ENCODE results near the gene CCM2L. TPM values are rescaled to one million over a fixed set of nuclear protein-coding genes. Genes with fewer than 3 reads are reported as not detected.
A peak's percentile ranks its signal among the peaks of the same experiment; 100 is the strongest.

CCM2L gene
- polyA plus RNA-seq, 3 donors from 2014 or later = not detected

- Mint-ChIP-seq H3K36me3 (no peaks in the 10 kb centered on the region), H3K27me3 (ENCODE audit: low read depth in 3 of 3) (peaks cover 1 to 9% (median 6%) of the 10 kb centered on the region in 3 donors), H3K4me1 (no peaks in the 10 kb centered on the region), H3K9me3 (peaks cover 0 to 3% (median 0%) of the 10 kb centered on the region in 6 donors), H3K27ac (no peak overlapping the region), H3K4me3 (no peak overlapping the region)
- DNase-seq = no peak
These were observed 30.4 kb upstream of the CCM2L start for GRCh38 chr20:31979713-31980426.

DNA sequence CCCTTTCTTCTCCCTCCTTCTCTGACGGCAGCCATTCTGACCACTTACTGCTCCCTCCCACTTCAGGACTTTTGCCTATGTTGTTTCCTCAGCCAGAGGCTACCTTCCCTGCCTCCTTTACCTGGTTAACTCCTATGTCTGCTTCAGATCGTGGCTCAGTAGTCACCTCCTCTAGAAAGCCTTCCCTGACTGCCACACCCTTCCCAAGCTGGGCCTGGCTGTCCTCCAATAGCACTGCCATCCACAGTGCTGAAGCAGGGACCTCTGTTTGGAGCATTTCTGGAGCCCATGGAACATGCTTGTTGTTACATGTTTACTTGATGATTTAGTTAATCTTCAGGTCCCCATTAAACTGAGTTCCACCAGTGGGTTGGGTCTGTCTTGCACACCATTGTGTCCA is 28.5 kb upstream of the CCM2L start:
- no peak overlapping the region for H3K4me3 Mint-ChIP-seq
- peak overlapping the region in 1 of 6 donors; percentile 51 for H3K27ac Mint-ChIP-seq
- DNase-seq = no peak
- no peaks in the 10 kb centered on the region for H3K36me3 Mint-ChIP-seq
- H3K9me3 Mint-ChIP-seq = peaks cover 0 to 3% (median 0%) of the 10 kb centered on the region in 6 donors
- H3K4me1 Mint-ChIP-seq = no peaks in the 10 kb centered on the region
- peaks cover 1 to 9% (median 6%) of the 10 kb centered on the region in 3 donors for H3K27me3 Mint-ChIP-seq (ENCODE audit: low read depth in 3 of 3)

DNA sequence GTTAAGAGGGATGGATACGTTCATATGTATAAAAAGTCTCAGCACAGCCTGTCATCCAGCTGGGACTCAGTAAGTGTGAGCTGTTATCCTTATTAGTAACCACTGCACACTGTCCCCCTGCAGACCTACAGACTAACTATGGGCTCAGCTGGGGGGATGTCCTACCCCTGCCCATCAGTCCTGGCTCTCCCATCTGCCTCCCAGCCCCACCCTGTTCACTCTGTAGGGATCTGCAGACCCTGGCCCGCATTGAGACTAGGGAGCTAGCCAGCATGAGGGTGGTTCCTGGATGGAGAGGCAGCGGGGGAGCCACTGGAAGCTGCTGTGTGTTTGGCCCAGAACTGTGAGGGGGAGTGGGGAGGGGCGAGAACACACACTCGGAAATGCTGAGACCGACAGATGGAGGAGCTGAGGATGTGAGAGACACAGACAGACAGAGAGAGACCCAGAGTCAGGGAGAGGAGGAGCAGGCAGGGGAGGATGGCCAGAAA is 25.2 kb upstream of the CCM2L start:
- Mint-ChIP-seq H3K27me3 (ENCODE audit: low read depth in 3 of 3) (peaks cover 1 to 5% (median 4%) of the 10 kb centered on the region in 3 donors), H3K27ac (no peak overlapping the region), H3K36me3 (no peaks in the 10 kb centered on the region), H3K4me1 (no peaks in the 10 kb centered on the region), H3K4me3 (no peak overlapping the region), H3K9me3 (no peaks in the 10 kb centered on the region)
- no peak for DNase-seq

GRCh38 chr20:31987744-31988143 is 22.5 kb upstream of the CCM2L start:
- Mint-ChIP-seq H3K27ac (no peak overlapping the region), H3K4me1 (no peaks in the 10 kb centered on the region), H3K36me3 (no peaks in the 10 kb centered on the region), H3K9me3 (no peaks in the 10 kb centered on the region), H3K4me3 (no peak overlapping the region), H3K27me3 (ENCODE audit: low read depth in 3 of 3) (peaks cover 0 to 4% (median 2%) of the 10 kb centered on the region in 3 donors)
- DNase-seq = no peak

DNA sequence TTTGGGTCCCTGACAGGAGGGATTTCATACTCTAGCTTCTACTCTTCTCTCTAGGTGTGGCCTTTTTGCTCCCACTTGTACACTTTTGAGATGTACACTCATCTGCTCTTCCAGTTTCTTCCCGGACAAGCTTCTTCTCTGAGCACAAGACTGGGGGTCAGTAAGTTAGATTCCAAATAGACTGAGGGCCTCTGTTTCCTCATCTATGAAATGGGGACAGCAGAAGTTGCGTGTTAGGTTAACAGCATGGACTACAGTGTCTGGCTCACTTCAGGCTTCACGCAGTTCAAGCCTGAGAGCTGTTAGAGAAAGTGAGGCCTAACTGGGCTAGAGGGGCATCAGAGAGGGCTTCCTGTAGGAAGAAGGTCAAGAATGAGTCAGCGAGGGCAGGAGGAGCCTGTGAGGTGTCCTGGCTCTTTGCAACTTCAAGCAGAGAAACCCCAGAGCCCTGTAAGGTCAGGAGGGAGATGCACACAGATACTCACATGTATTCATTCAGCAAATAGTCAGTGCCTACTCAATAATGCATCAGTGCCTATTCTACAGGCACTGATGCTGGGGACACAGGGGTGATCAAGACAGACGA is 21.7 kb upstream of the CCM2L start:
- Mint-ChIP-seq H3K27ac (no peak overlapping the region), H3K27me3 (ENCODE audit: low read depth in 3 of 3) (peaks cover 0 to 2% (median 2%) of the 10 kb centered on the region in 3 donors), H3K4me3 (no peak overlapping the region), H3K4me1 (no peaks in the 10 kb centered on the region), H3K36me3 (no peaks in the 10 kb centered on the region), H3K9me3 (no peaks in the 10 kb centered on the region)
- DNase-seq = no peak

- peaks cover 2 to 6% (median 2%) of the 10 kb centered on the region in 3 donors for H3K27me3 Mint-ChIP-seq (ENCODE audit: low read depth in 3 of 3)
- H3K27ac Mint-ChIP-seq = no peak overlapping the region
- H3K9me3 Mint-ChIP-seq = no peaks in the 10 kb centered on the region
- H3K4me1 Mint-ChIP-seq = no peaks in the 10 kb centered on the region
- no peak overlapping the region for H3K4me3 Mint-ChIP-seq
- H3K36me3 Mint-ChIP-seq = no peaks in the 10 kb centered on the region
- DNase-seq = no peak
These were observed 21.1 kb upstream of the CCM2L start for GRCh38 chr20:31989030-31989645.

GRCh38 chr20:31990641-31991338 is 19.4 kb upstream of the CCM2L start:
- no peak for DNase-seq
- Mint-ChIP-seq H3K36me3 (no peaks in the 10 kb centered on the region), H3K4me3 (no peak overlapping the region), H3K27ac (no peak overlapping the region), H3K4me1 (no peaks in the 10 kb centered on the region), H3K27me3 (ENCODE audit: low read depth in 3 of 3) (peaks cover 2 to 6% (median 2%) of the 10 kb centered on the region in 3 donors), H3K9me3 (no peaks in the 10 kb centered on the region)

GRCh38 chr20:31991339-31991705 is 18.9 kb upstream of the CCM2L start:
- Mint-ChIP-seq H3K27ac (no peak overlapping the region), H3K36me3 (no peaks in the 10 kb centered on the region), H3K4me3 (no peak overlapping the region), H3K9me3 (no peaks in the 10 kb centered on the region), H3K4me1 (no peaks in the 10 kb centered on the region), H3K27me3 (ENCODE audit: low read depth in 3 of 3) (peaks cover 2 to 8% (median 2%) of the 10 kb centered on the region in 3 donors)
- DNase-seq = no peak

- no peaks in the 10 kb centered on the region for H3K4me1 Mint-ChIP-seq
- H3K27ac Mint-ChIP-seq = no peak overlapping the region
- no peaks in the 10 kb centered on the region for H3K36me3 Mint-ChIP-seq
- no peaks in the 10 kb centered on the region for H3K9me3 Mint-ChIP-seq
- DNase-seq = no peak
- H3K4me3 Mint-ChIP-seq = no peak overlapping the region
- H3K27me3 Mint-ChIP-seq (ENCODE audit: low read depth in 3 of 3) = peaks cover 2 to 11% (median 4%) of the 10 kb centered on the region in 3 donors
These were observed 18.2 kb upstream of the CCM2L start for GRCh38 chr20:31992086-31992485.

GRCh38 chr20:31996996-31997395 is 13.2 kb upstream of the CCM2L start:
- Mint-ChIP-seq H3K27me3 (ENCODE audit: low read depth in 3 of 3) (peaks cover 2 to 10% (median 4%) of the 10 kb centered on the region in 3 donors), H3K4me3 (no peak overlapping the region), H3K36me3 (no peaks in the 10 kb centered on the region), H3K27ac (no peak overlapping the region), H3K9me3 (no peaks in the 10 kb centered on the region), H3K4me1 (no peaks in the 10 kb centered on the region)
- no peak for DNase-seq

DNA sequence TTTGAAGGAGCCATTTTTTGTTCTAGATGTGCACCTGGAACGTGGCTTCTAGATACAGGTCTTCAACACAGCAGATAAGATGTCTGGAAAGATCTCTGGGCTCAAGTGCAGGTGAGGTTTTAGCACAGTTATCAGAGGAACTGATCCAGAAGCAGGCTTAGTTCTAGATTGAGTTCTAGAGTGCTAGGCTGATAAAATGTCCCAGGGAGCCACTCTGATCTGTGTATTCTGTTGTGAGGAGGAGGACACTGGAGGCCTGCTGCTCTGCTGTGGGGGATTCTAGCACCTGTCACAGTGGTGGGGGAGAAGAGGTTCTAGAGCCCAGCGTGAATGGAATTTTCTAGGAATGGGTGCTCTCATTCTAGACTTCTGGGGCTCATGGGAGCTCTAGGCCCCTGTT is 12.0 kb upstream of the CCM2L start:
- no peak for DNase-seq
- Mint-ChIP-seq H3K4me3 (no peak overlapping the region), H3K27me3 (ENCODE audit: low read depth in 3 of 3) (peaks cover 1 to 10% (median 4%) of the 10 kb centered on the region in 3 donors), H3K9me3 (no peaks in the 10 kb centered on the region), H3K4me1 (no peaks in the 10 kb centered on the region), H3K27ac (no peak overlapping the region), H3K36me3 (no peaks in the 10 kb centered on the region)

DNA sequence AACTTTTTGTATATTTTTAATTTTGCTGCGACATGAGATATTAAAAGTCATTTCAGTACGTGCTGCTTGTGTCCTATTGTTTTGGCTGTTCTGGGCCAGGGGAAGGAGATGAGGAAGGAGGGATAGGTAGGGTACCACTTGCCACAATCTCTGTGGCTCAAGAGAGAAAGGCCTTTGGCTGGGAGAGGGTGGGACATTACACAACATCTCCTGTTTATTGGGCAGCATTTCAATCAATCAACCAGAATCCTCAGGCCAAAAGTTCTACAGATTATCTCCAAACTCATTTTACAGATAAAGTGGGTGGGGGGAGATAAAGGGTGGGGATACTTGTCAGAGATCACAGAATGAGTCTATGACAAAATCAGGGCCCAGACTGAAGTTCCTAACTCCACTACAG is 6.9 kb upstream of the CCM2L start:
- Mint-ChIP-seq H3K27ac (no peak overlapping the region), H3K27me3 (ENCODE audit: low read depth in 3 of 3) (peaks cover 2 to 7% (median 5%) of the 10 kb centered on the region in 3 donors), H3K9me3 (no peaks in the 10 kb centered on the region), H3K36me3 (no peaks in the 10 kb centered on the region), H3K4me3 (no peak overlapping the region), H3K4me1 (no peaks in the 10 kb centered on the region)
- no peak for DNase-seq

- Mint-ChIP-seq H3K27ac (no peak overlapping the region), H3K4me1 (no peaks in the 10 kb centered on the region), H3K9me3 (no peaks in the 10 kb centered on the region), H3K36me3 (no peaks in the 10 kb centered on the region), H3K4me3 (no peak overlapping the region), H3K27me3 (ENCODE audit: low read depth in 3 of 3) (peaks cover 5 to 8% (median 7%) of the 10 kb centered on the region in 3 donors)
- DNase-seq = no peak
These were observed 5.3 kb upstream of the CCM2L start for GRCh38 chr20:32004963-32005362.

GRCh38 chr20:32006053-32006452 is 4.2 kb upstream of the CCM2L start:
- no peaks in the 10 kb centered on the region for H3K36me3 Mint-ChIP-seq
- H3K4me1 Mint-ChIP-seq = no peaks in the 10 kb centered on the region
- no peak for DNase-seq
- no peak overlapping the region for H3K4me3 Mint-ChIP-seq
- H3K27ac Mint-ChIP-seq = no peak overlapping the region
- H3K27me3 Mint-ChIP-seq (ENCODE audit: low read depth in 3 of 3) = peaks cover 7 to 10% (median 8%) of the 10 kb centered on the region in 3 donors
- no peaks in the 10 kb centered on the region for H3K9me3 Mint-ChIP-seq
